Smooth muscle cell (in vitro differentiated cells): ENCODE results near the gene NCKAP5. TPM values are rescaled to one million over a fixed set of nuclear protein-coding genes. Genes with fewer than 3 reads are reported as not detected.

Source experiments
- DNase-seq: peaks from one replicate; lab custom pipeline; 2025; ENCODE audit not compliant: unreplicated experiment; lab: John Stamatoyannopoulos, UW
- H2AFZ ChIP-seq: fragments of 200-600 bp; sonication (generic); 2 replicates; pipeline ENCODE4 v1.6.0; 2016; ENCODE audit warnings: antibody characterized with exemption, low read depth, mild to moderate bottlenecking
- H3F3A ChIP-seq: fragments of 200-600 bp; sonication (generic); 2 replicates; pipeline ENCODE4 v1.6.0; 2017; ENCODE audit warnings: antibody characterized with exemption, low read depth
- H3K27ac ChIP-seq: fragments of 200-600 bp; sonication (generic); 2 replicates; pipeline ENCODE4 v1.5.1; 2016; ENCODE audit warnings: low read depth, mild to moderate bottlenecking
- H3K27me3 ChIP-seq: fragments of 200-600 bp; sonication (generic); 2 replicates; pipeline ENCODE4 v1.6.1; 2016; ENCODE audit warnings: low read depth, mild to moderate bottlenecking
- H3K36me3 ChIP-seq: fragments of 200-600 bp; sonication (generic); 2 replicates; pipeline ENCODE4 v1.5.1; 2016; ENCODE audit warnings: low read depth
- H3K4me1 ChIP-seq: fragments of 200-600 bp; sonication (generic); 2 replicates; pipeline ENCODE4 v1.5.1; 2016; ENCODE audit warnings: low read depth
- H3K4me2 ChIP-seq: fragments of 200-600 bp; sonication (generic); 2 replicates; pipeline ENCODE4 v1.6.0; 2016; ENCODE audit warnings: mild to moderate bottlenecking
- H3K4me3 ChIP-seq: fragments of 200-600 bp; sonication (generic); 2 replicates; pipeline ENCODE4 v1.5.1; 2016; ENCODE audit warnings: mild to moderate bottlenecking
- H3K79me2 ChIP-seq: fragments of 200-600 bp; sonication (generic); 2 replicates; pipeline ENCODE4 v1.6.0; 2016; ENCODE audit warnings: low read depth, mild to moderate bottlenecking
- H3K9ac ChIP-seq: fragments of 200-600 bp; sonication (generic); 2 replicates; pipeline ENCODE4 v1.6.0; 2016; ENCODE audit warnings: low read depth
- H3K9me3 ChIP-seq: fragments of 200-600 bp; sonication (generic); replicated peaks from 2 replicates; pipeline ENCODE4 v1.5.1; 2016; ENCODE audit warnings: low read depth
- H4K20me1 ChIP-seq: fragments of 200-600 bp; sonication (generic); 2 replicates; pipeline ENCODE4 v1.6.0; 2016; ENCODE audit warnings: low read depth
- WGBS: methylation state at CpG from one replicate; pipeline ENCODE4 v1.1.7; 2016; ENCODE audit warnings: low lambda C conversion rate; 5-methylcytosine and 5-hydroxymethylcytosine counted together
- polyA plus RNA-seq: library from polyadenylated mRNA; unstranded; fragments of >200 nt; fragmentation: Nextera tagmentation; extraction: Ambion mirVana; gene quantifications from 2 replicates; pipeline ENCODE4 v1.2.1, GENCODE V29; 2016
- total RNA-seq: library from RNA; depleted of rRNA; stranded (reverse); fragments of >200 nt; gene quantifications from 2 replicates; pipeline ENCODE4 v1.2.3, GENCODE V29; 2014
- TF ChIP-seq, protein P1 (sequence below): fragments of 200-600 bp; sonication (generic); IDR thresholded peaks from 2 replicates; pipeline ENCODE4 v1.5.1; 2017; ENCODE audit warnings: borderline replicate concordance, mild to moderate bottlenecking, antibody characterized with exemption; ENCODE audit not compliant: insufficient read depth, poor library complexity, severe bottlenecking

NCKAP5 gene
- total and polyA plus RNA-seq, 2 experiments from 2014 or later, result 4.6 to 9.5 TPM

DNA sequence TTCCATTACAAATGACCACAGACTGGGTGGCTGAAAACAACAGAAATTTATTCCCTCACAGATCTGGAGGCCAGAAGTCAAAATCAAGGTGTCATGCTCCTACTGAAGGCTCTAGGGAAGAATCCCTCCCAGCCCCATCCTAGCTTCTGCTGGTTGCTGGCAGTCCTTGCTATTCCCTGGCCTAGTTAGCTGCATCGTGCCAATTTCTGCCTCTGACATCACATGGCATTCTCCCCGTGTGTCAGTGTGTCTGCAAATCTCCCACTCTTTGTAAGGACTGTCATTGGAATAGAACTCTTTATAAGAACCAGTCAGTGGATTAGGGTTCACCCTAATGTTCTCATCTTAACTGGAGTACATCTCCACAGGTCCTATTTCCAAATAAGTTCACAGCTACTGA lies 30.5 kb upstream of the NCKAP5 start:
- no peak overlapping the region for H2AFZ ChIP-seq
- H3K4me1 ChIP-seq, result no peaks in the 10 kb centered on the region
- H3K27ac ChIP-seq, result no peak overlapping the region
- H3K27me3 ChIP-seq, result no peaks in the 10 kb centered on the region
- H3K9ac ChIP-seq, result no peak overlapping the region
- no peak for DNase-seq
- H3F3A ChIP-seq, result no peaks in the 10 kb centered on the region
- no peaks in the 10 kb centered on the region for H3K79me2 ChIP-seq
- H4K20me1 ChIP-seq, result no peaks in the 10 kb centered on the region
- H3K4me3 ChIP-seq, result no peak overlapping the region
- no peaks in the 10 kb centered on the region for H3K9me3 ChIP-seq
- H3K4me2 ChIP-seq, result no peak overlapping the region
- H3K36me3 ChIP-seq, result no peaks in the 10 kb centered on the region
- TF ChIP-seq, protein P1, sequence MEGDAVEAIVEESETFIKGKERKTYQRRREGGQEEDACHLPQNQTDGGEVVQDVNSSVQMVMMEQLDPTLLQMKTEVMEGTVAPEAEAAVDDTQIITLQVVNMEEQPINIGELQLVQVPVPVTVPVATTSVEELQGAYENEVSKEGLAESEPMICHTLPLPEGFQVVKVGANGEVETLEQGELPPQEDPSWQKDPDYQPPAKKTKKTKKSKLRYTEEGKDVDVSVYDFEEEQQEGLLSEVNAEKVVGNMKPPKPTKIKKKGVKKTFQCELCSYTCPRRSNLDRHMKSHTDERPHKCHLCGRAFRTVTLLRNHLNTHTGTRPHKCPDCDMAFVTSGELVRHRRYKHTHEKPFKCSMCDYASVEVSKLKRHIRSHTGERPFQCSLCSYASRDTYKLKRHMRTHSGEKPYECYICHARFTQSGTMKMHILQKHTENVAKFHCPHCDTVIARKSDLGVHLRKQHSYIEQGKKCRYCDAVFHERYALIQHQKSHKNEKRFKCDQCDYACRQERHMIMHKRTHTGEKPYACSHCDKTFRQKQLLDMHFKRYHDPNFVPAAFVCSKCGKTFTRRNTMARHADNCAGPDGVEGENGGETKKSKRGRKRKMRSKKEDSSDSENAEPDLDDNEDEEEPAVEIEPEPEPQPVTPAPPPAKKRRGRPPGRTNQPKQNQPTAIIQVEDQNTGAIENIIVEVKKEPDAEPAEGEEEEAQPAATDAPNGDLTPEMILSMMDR, result no peak
- 74% methylated on average over 2 of the region's 2 CpGs for WGBS

DNA sequence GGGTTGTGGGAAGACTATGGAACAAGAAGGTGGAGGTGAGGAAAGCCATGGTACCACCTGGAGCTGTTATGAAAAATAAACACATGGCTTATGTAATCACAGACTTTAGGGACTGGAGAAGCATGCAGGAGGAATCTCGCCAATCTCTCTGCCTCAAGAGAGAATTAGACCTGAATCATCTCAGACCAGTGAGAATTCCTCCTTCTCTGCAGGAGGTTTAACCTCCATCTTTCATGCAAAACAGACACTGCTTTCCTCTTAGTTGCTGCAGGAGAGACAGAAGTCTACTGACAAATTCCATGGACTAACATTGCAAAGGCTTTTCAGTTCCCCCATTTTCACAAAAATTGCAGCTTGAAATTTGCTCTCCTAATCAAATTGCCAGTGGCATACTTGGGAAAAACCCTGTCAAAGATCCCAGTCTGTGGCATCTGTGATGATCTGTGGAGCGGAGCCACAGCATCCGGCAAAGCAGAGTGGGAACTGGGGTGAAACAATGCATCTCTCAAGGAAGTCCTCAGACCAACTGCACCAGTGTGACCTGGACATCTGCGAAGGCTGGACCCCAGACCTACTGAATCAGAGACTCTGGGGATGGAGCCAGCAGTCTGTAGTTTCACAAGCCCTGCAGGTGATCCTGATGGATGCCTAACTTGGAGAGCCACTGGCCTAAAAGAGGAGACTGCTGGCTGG lies 28.6 kb upstream of the NCKAP5 start:
- Histone ChIP-seq H3K9ac (no peak overlapping the region), H3K4me1 (no peaks in the 10 kb centered on the region), H3F3A (no peaks in the 10 kb centered on the region), H3K36me3 (no peaks in the 10 kb centered on the region), H2AFZ (no peak overlapping the region), H4K20me1 (no peaks in the 10 kb centered on the region), H3K9me3 (no peaks in the 10 kb centered on the region), H3K79me2 (no peaks in the 10 kb centered on the region), H3K27ac (no peak overlapping the region), H3K4me3 (no peak overlapping the region), H3K27me3 (no peaks in the 10 kb centered on the region), H3K4me2 (no peak overlapping the region)
- DNase-seq, result no peak
- TF ChIP-seq, protein P1, result no peak
- WGBS, result 65% methylated on average over 4 of the region's 4 CpGs

DNA sequence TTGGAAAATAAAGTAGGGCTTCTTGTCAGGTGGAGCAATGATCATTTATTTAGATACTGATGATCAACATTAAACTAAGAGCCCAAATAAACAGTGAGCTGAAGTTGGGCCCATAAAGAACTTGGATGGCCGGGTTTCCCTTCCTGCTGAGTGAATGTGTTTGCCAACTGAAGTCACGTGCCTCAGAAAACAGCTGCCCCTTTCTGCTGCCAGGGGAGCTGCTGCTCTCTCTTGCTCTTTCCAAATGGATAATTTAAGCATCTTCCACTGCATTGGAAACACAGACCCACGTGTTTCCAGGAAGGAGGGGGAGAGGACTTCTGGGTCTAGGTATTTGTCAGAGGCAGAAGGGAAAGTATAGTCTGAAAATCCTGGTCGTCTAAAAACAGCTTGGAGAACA lies 22.9 kb upstream of the NCKAP5 start:
- no peaks in the 10 kb centered on the region for H3K79me2 ChIP-seq
- H3K36me3 ChIP-seq, result no peaks in the 10 kb centered on the region
- H3K27me3 ChIP-seq, result no peaks in the 10 kb centered on the region
- H3F3A ChIP-seq, result no peaks in the 10 kb centered on the region
- no peak overlapping the region for H2AFZ ChIP-seq
- H3K4me1 ChIP-seq, result no peaks in the 10 kb centered on the region
- TF ChIP-seq, protein P1, result no peak
- no peak for DNase-seq
- 65% methylated on average over 4 of the region's 4 CpGs for WGBS
- no peak overlapping the region for H3K9ac ChIP-seq
- H3K4me2 ChIP-seq, result no peak overlapping the region
- no peaks in the 10 kb centered on the region for H4K20me1 ChIP-seq
- no peaks in the 10 kb centered on the region for H3K9me3 ChIP-seq
- H3K27ac ChIP-seq, result no peak overlapping the region
- no peak overlapping the region for H3K4me3 ChIP-seq

DNA sequence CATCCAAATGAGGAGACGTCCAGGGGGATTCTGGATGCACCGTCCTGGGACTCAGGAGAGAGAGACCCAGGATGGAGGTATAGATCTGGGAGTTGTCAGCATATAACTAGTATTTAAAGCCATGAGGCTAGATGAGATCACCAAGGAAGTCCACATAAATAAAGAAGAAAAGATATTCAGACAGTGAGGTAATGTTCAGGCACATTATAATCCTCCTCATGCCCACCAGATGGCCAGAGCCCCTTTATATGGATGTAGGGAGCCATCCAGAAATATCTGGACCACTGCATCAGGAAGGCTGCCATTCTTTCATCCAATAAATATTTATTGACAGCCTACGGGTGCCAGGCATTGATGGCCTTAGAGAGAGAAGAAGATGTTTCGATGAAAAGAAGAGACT lies 21.2 kb upstream of the NCKAP5 start:
- no peak for DNase-seq
- H4K20me1 ChIP-seq, result no peaks in the 10 kb centered on the region
- no peaks in the 10 kb centered on the region for H3K36me3 ChIP-seq
- TF ChIP-seq, protein P1, result no peak
- H3K4me3 ChIP-seq, result no peak overlapping the region
- no peaks in the 10 kb centered on the region for H3K79me2 ChIP-seq
- H3K9me3 ChIP-seq, result no peaks in the 10 kb centered on the region
- H3K9ac ChIP-seq, result no peak overlapping the region
- H3K4me2 ChIP-seq, result no peak overlapping the region
- 88% methylated on average over 4 of the region's 4 CpGs for WGBS
- H3K27ac ChIP-seq, result no peak overlapping the region
- H3K4me1 ChIP-seq, result no peaks in the 10 kb centered on the region
- H3F3A ChIP-seq, result no peaks in the 10 kb centered on the region
- H3K27me3 ChIP-seq, result no peaks in the 10 kb centered on the region
- H2AFZ ChIP-seq, result no peak overlapping the region
